ENCODE measurements around the gene TBC1D2.

- TF ChIP-seq POLR2A (IDR thresholded peaks at IDR 0.05) = no peak
- TF ChIP-seq CTCF (IDR thresholded peaks at IDR 0.05) = no peak
Observed at GRCh38 chr9:98280162-98280561, 24.7 kb upstream of the TBC1D2 start.

Data from transverse colon (tissue), 3 donors.